D341Med (cell line): ENCODE measurements around the gene OR2H1.
"Not testable (repeated sequence)": the region's sequence is repeated elsewhere in the genome, so short reads cannot be mapped to it uniquely, and the experiment has no call there.

ENCODE experiments used
- DNase-seq: peaks from one replicate; pipeline ENCODE4 v3.0.0; 2012; ENCODE audit warnings: low spot score

The OR2H1 gene

GRCh38 chr6:29456971-29457370 is at the start of gene OR2H1, which contains the start of gene OR11A1:
OR2H1 (plus strand) TSS chr6:29457155; CDS start chr6:29461770, 4,615 bp downstream.
OR11A1 (minus strand) TSS chr6:29457071; CDS start chr6:29427641, 29,430 bp downstream.
- DNase-seq, result no peak

GRCh38 chr6:29414588-29414987 is 42.4 kb upstream of the OR2H1 start, which contains the start of gene OR12D1:
OR12D1 (plus strand) TSS chr6:29414928.
- DNase-seq, result no peak

GRCh38 chr6:29419516-29419915 is 37.4 kb upstream of the OR2H1 start:
- no peak for DNase-seq

GRCh38 chr6:29424168-29424567 is 32.8 kb upstream of the OR2H1 start:
- DNase-seq, result no peak

- no peak for DNase-seq
These were observed 32.4 kb upstream of the OR2H1 start for GRCh38 chr6:29424575-29424974.

GRCh38 chr6:29425075-29425474 is 31.9 kb upstream of the OR2H1 start:
- DNase-seq, result no peak

- no peak for DNase-seq
These were observed 30.3 kb upstream of the OR2H1 start for GRCh38 chr6:29426654-29427053.

- DNase-seq, result not testable (repeated sequence)
These were observed 20.2 kb upstream of the OR2H1 start for GRCh38 chr6:29436730-29437129.

- no peak for DNase-seq
These were observed 17.9 kb upstream of the OR2H1 start, which contains the start of gene OR10C1 for GRCh38 chr6:29439006-29439405. OR10C1 (plus strand) TSS chr6:29439306; CDS start chr6:29440016, 710 bp downstream.

- no peak for DNase-seq
These were observed 14.2 kb upstream of the OR2H1 start for GRCh38 chr6:29442719-29443118.

GRCh38 chr6:29444031-29444430 is 12.9 kb upstream of the OR2H1 start:
- DNase-seq, result not testable (repeated sequence)

GRCh38 chr6:29447670-29448069 is 9.3 kb upstream of the OR2H1 start:
- DNase-seq, result no peak

- DNase-seq, result no peak
These were observed 5.3 kb upstream of the OR2H1 start for GRCh38 chr6:29451471-29452193.

- DNase-seq, result no peak
These were observed 4.3 kb downstream of the OR2H1 start for GRCh38 chr6:29461021-29461814.

- no peak for DNase-seq
These were observed 5.1 kb downstream of the OR2H1 start for GRCh38 chr6:29462022-29462421.

- DNase-seq, result no peak
These were observed 8.3 kb downstream of the OR2H1 start for GRCh38 chr6:29465279-29465678.

GRCh38 chr6:29465801-29466200 is 8.8 kb downstream of the OR2H1 start:
- DNase-seq, result no peak

- DNase-seq, result no peak
These were observed 9.3 kb downstream of the OR2H1 start for GRCh38 chr6:29466241-29466640.

GRCh38 chr6:29474996-29475395 is 18.0 kb downstream of the OR2H1 start:
- DNase-seq, result no peak

- DNase-seq, result no peak
These were observed 21.0 kb downstream of the OR2H1 start for GRCh38 chr6:29477923-29478450.

- no peak for DNase-seq
These were observed 21.8 kb downstream of the OR2H1 start for GRCh38 chr6:29478740-29479139.

GRCh38 chr6:29479560-29479959 is 22.6 kb downstream of the OR2H1 start:
- no peak for DNase-seq

- DNase-seq, result no peak
These were observed 26.2 kb downstream of the OR2H1 start for GRCh38 chr6:29483186-29483585.
